NCI-H82 (cell line): ENCODE measurements around the gene BLOC1S2.
"Not testable (repeated sequence)": the region's sequence is repeated elsewhere in the genome, so short reads cannot be mapped to it uniquely, and the experiment has no call there.

ENCODE experiments used
- DNase-seq: peaks from one replicate; lab custom pipeline; 2025; lab: John Stamatoyannopoulos, UW

The BLOC1S2 gene

DNA sequence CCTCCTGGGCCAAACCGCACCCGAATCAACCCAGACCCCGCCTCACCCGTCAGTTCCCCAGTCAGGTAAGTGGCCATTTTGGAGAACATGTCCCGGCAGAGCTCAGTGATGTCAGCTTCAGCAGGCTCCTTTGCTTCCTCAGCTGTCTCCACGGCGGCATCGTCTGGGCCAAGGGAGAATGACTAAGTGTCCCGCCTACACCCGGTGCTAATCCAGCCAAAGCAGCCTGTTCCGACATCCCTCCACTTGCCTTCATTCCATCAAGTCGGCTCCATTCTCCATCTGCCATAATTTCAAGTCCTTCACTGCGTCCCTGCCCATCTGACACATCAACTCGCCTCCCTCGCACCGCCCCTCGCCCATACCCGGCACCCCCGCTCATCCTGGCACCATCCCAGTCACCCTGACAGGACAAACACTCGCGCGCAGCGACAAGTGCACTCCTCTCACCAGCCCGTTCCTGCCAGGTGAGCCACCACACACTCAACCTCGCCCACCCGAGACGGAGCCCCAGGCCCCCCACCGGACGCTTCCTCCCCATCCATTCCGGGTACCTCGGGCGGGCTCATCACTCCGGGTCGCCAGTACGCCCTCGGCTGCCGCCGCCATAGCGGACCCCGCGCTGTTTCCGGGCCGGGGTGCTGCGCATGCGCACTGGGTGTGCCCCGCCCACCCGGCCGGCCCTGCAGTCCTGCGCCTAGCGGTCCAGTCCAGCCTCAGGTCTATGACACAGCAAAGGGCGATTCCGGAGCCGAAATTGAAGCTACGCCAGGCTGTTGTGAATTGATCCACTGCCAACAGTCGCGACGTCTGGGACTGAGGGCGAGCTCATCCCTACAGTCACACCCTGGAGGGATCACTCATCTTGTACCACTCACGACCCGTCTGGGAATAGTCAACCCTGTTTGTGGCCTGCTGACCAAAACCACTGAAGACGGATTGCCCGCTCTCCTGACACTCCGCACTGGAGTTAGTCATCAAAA, at the start of gene BLOC1S2:
BLOC1S2 (minus strand) TSS at position 630 of the 983 bp plus-strand sequence; CDS start at position 609, 21 bp downstream.
- peak; percentile 80 for DNase-seq

GRCh38 chr10:100334762-100335161, 48.3 kb upstream of the BLOC1S2 start:
- DNase-seq = no peak

- no peak for DNase-seq
Measured at GRCh38 chr10:100333661-100334440, 47.4 kb upstream of the BLOC1S2 start.

DNA sequence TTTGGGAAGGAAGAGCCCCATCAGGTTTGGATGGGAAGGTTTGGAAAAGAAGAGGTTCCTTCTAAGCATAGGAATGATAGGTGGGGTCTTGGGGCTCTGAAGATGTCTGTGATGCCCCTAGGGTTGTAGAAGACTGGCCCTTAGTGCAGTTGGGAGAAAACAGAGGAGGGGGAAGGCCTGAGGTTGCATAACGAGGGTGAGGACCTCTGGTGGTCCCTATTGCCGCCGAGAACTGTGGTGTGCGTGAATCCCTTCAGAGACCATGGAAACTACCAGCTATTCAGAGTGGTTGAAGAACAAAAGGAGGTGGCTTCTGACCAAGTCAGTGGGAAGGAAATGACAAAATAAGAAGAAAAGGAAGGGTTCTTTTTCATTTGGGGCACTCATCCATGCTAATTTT, 46.6 kb upstream of the BLOC1S2 start:
- no peak for DNase-seq

- DNase-seq = no peak
Measured at GRCh38 chr10:100330079-100330478, 43.6 kb upstream of the BLOC1S2 start, which contains the start of gene PKD2L1. Gene PKD2L1, minus strand, starts transcription at chr10:100330228. Its CDS starts 125 bp downstream, at chr10:100330103.

DNA sequence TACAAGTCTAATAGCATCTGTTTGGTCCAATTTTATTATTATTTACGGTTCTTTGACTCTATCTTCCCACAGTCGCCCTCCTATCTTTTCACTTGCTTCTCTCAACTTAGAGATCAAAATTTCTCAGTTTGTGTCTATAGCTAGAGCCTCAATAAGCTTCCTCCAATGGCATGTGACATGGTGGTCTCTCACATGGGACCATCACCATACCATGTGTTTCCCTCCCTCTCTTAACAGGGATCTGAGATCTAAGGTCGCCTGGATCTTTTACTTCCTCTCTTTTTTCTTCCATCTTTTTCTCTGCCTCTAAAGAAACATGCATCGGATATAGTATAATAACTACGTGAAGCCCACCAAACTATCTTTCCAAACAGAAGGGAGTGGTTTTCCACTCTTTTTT, 41.7 kb upstream of the BLOC1S2 start:
- no peak for DNase-seq

DNA sequence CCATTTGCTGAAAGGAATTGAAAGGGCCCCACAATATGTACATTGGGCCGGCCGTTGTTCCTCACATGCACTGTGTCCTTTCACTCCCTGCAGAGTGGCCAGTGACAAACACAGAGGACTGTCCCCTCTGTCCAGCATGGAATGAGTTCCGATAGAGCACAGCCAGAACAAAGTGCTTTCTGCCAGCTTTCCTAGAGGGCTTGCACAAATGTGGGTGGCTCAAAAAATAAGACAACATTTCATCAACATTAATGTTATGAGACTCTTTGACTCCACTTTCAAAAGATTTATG, 41.2 kb upstream of the BLOC1S2 start:
- DNase-seq = no peak

- DNase-seq = peak; percentile 83
Measured at GRCh38 chr10:100327007-100327717, 40.7 kb upstream of the BLOC1S2 start.

- no peak for DNase-seq
Measured at GRCh38 chr10:100325158-100325557, 38.7 kb upstream of the BLOC1S2 start.

- no peak for DNase-seq
Measured at GRCh38 chr10:100319707-100320402, 33.4 kb upstream of the BLOC1S2 start.

DNA sequence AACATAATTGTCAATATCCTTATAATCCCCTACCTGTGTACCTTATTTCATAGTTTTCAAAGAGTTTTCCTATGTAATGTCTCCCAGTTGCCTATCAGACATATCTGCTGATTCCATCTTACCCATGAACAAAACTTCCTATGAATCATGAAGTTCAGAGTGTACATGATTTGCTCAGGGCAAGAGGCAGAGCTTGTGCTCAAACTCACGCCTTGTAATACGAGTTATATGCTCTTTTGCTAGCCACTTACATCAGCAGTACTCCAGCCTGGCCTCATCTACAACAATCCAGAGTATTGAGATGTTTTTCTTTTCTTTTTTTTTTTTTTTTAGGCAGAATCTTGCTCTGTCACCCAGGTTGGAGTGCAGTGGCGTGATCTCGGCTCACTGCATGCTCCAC, 31.7 kb upstream of the BLOC1S2 start:
- DNase-seq = no peak

- no peak for DNase-seq
Measured at GRCh38 chr10:100315615-100316014, 29.1 kb upstream of the BLOC1S2 start.

DNA sequence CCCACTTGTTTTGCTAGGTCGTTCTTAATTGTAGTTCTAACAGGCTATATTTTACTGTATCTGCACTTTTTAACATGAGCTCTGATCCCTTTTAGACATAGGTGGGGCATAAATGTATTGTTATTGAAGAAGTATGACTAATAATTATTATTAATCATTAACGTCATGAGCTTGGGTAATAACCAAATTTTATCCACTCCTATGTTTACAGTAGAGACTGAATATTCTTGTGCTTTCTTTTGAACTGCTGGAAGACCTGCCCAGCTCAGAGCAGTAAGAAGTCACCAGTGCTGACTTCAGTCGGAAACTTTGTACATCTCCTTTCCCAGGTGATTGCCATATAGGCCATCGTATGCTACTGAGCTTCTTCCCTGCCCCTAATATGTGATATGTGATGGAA, 24.8 kb upstream of the BLOC1S2 start:
- no peak for DNase-seq

DNA sequence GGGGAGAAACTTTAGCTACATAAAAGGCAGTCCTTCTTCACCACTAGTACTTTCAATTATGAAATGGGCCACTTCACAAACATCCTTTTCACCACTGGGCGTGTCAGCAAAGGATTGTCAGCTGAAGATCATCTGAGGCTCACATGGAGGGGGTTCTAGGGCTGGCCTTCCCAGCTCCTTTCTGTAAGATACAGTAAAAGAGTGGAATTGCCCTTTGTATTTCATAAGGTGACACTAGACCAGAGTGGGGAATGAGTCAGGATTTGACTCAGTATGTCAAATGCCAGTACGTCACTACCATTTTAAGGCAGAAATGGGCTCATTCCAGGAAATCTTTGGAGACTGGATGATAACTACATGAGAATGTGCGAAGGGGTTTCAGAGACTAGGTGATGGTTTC, 21.2 kb upstream of the BLOC1S2 start:
- DNase-seq = no peak

- no peak for DNase-seq
Measured at GRCh38 chr10:100306861-100307260, 20.4 kb upstream of the BLOC1S2 start.

GRCh38 chr10:100304414-100304813, 17.9 kb upstream of the BLOC1S2 start:
- DNase-seq = no peak

- DNase-seq = peak; percentile 67
Measured at GRCh38 chr10:100303724-100304319, 17.3 kb upstream of the BLOC1S2 start.

- DNase-seq = not testable (repeated sequence)
Measured at GRCh38 chr10:100301123-100301522, 14.6 kb upstream of the BLOC1S2 start.

- no peak for DNase-seq
Measured at GRCh38 chr10:100297242-100297641, 10.8 kb upstream of the BLOC1S2 start.

GRCh38 chr10:100293066-100293465, 6.6 kb upstream of the BLOC1S2 start:
- no peak for DNase-seq

DNA sequence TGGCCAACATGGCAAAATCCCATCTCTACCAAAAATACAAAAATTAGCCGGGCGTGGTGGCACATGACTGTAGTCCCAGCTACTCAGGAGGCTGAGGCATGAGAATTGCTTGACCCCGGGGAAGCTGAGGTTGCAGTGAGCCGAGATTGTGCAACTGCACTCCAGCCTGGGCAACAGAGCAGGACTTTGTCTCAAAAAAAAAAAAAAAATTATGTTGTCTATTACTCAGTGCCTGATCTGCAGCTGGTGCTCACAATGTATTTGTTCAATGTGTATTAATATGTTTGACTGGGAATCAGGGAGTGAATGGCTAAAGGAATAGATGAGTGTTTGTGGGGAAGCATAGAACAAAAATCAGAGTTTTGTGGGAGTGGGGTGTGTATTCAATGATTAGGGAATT, 5.8 kb upstream of the BLOC1S2 start:
- not testable (repeated sequence) for DNase-seq
